Muscle of back (tissue), 11 donors: Measurements from ENCODE around the gene BOK. TPM values are rescaled to one million over a fixed set of nuclear protein-coding genes. Genes with fewer than 3 reads are reported as not detected.

Experiments
- DNase-seq, 3 donors: peaks; one replicate each; pipeline versions ENCODE4 v3.0.0 to v3.0.0-alpha.2; 2013
- polyA plus RNA-seq, 10 donors: library from polyadenylated mRNA; unstranded; fragments of 120-200 nt; gene quantifications; one replicate each; pipeline ENCODE4 v1.2.1, GENCODE V29; 2013; ENCODE audit not compliant: insufficient read length in 10 of 10

Gene BOK
- polyA plus RNA-seq, 10 donors, result 41.3 to 61.7 (median 52.5) TPM

DNA sequence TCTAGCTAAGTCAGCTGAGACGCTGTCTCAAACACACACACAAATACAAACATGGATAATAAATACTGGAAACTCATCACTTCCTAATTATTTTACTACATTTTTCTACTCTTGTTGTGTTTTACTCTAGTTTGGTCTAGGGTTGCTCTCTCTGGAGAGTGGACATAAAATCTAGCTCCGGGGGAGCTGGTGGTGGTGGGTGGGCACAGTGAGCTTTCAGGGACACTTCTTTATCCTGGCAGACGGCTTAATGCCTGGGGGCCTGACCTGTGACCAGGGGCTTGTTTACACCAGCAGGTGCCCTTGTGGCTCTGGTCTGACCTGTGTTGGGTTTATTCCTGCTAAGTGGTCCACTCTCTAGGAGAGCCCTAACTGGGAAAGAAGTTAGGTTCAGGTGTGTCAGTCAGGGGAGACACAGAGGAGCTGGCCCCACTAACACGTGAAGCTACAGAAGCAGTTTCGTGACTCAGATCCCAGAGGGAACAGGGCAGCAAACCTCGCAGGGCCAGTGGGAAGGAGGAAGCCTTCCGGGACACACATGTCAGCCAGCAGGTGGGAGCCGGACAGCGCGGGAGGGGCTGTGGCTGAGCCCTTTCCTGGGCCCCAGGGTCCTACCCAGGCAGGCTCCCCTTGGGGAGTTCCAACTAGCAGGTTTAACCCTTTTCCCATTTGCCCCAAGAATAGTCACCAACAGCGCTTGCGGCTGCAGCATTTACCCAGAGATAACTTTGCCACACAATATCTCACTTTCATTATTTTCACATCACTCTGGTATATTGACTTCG, 22.5 kb upstream of the BOK start:
- DNase-seq, result no peak

DNA sequence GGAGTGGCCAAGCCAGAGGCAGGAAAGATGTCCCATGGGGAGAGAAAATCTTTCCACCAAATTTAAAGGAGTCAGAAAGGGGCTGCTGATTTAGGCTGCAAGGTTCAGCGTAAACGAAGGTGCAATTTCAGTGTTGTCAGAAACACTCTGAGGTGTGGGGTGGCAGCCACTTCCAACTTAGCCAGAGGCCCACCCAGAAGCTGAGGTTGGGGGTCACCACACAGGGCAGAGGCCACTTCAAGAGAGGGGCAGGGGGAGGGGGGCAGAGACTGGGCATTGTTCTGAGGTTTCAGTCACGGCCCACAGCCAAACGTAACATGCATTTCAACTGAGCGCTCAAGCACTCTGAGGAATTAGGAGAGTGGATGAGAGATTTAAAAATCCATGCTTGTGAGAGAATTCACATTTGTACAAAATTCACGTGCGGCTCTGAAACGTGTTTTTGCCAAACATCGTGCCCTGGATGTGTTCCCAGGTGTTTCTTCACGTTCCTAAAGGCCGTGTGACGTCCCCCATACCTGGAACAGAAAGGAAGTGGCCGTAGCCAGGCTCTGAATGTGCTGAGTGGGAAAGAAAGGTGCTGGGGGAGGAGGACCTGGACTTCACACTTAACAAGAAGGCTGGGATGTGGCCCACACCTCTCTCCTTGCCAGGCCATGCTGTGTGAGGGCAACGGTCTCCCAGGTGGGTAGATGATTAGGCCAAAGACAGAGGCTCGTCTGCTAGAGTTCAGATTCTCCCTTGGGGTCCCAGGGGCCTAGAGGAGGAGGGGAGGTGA, 19.5 kb upstream of the BOK start:
- DNase-seq, result no peak

- no peak for DNase-seq
Measured at GRCh38 chr2:241539616-241540374, 18.8 kb upstream of the BOK start.

DNA sequence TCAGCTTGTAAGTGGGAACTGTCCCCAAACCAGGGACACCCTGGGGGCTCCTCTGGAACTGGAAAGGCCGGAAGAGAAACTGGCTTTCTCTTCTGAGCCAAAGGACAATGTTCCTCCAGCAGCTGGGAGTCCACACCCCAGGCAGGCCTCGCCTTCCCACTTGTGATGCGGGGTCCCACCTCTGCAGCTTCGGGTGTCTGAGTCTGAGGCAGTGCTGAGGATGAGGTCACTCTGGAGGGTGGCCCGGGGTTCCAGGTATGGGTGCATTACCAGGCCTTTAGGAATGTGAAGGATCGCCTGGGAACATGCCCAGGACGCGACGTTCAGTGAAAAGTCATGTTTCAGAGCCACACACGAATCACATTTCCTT, 18.2 kb upstream of the BOK start:
- DNase-seq, result no peak

DNA sequence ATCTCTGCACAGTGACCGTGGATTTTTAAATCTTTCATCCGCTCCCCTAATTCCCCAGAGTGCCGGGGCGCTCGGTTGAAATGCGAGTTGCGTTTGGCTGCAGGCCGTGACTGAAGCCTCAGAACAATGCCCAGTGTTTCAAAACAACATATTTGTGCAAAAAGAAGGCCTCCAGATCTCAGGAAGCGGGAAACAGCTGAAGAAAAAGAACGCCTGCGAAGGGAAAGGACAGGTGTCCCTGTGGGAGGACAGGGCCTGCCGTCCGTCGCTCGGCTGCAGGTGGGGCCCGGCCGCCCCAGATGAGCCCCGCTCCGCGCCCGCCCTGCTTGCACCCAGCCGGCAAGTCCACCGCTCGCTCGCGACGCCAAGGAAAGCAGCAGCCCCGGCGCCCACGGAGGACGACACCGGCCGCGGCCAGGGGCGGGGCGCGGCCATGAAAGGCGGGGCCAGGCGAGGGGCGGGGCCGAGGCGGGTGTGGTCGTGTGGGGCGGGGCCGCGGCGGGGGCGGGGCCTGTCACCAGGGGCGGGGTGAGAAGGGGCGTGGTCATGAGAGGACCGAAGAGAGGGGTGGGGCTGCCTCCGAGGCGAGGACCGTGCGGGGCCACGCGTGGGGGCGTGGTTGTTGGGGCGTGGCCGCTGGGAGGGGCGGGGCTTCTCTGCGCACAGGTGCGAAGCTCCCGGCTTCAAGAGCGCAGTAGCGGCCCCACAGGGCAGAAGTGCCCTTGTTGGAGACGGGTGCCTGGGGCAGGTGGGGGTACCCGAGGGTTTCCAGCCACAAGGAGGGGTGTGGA, 17.6 kb upstream of the BOK start:
- DNase-seq, result peak in 1 of 3 donors; percentile 71

GRCh38 chr2:241541564-241542277, 16.8 kb upstream of the BOK start:
- no peak for DNase-seq

- DNase-seq, result no peak
Measured at GRCh38 chr2:241542278-241542605, 16.3 kb upstream of the BOK start.

DNA sequence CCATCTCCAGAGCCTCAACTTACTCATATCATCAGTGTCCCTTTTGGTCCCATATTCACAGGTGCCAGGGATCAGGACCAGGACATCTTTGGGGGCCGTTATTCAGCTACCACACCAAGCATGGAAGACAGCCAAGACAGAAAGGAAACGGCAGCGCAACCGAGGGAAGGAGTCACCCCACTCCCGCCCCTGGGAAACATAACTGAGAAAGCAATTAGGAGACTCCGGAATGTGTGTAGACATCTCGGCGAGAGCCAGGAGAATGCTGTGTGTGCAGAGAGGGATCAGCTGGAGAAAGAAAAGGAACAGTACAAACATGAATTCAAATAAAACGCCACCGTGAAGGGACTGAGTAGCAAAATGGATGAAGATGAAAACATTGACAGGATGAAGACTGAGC, 13.4 kb upstream of the BOK start:
- DNase-seq, result peak in 1 of 3 donors; percentile 74

DNA sequence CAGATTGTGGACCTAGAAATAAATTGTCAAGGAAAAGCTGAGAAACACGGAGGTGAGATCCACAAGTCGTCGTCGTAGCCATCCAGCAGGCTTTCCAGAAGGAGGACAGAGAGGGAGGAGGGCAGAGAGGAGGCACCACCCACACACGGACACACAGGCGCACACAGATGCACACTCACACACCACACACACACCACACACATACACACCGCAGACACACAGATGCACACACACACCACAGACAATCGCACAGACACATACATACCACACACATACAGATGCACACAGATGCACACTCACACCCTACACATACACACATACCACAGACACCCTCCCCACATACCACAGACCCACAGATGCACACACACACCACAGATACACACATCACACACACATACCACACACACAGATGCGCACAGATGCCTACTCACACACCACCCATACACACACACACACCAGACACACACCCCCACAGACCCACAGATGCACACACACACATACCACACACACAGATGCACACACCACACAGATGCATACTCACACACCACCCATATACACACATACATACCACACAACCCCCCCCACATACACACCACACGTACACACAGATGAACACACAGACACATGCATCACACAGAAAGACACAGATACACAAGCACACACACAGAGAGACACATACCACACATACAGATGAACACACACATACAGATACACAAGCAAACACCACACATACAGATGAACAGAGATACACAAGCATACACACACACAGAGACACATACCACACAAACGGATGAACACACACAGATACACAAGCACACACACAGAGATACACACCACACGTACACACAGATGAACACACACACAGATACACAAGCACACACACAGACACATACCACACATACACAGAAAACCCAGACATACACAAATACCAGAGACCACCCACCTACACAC, 12.7 kb upstream of the BOK start:
- no peak for DNase-seq

- DNase-seq, result peak; percentile 58 to 93 (median 79)
Measured at GRCh38 chr2:241546771-241547498, 11.6 kb upstream of the BOK start.

- no peak for DNase-seq
Measured at GRCh38 chr2:241547781-241548450, 10.6 kb upstream of the BOK start.

- DNase-seq, result no peak
Measured at GRCh38 chr2:241548451-241548835, 10.1 kb upstream of the BOK start.

DNA sequence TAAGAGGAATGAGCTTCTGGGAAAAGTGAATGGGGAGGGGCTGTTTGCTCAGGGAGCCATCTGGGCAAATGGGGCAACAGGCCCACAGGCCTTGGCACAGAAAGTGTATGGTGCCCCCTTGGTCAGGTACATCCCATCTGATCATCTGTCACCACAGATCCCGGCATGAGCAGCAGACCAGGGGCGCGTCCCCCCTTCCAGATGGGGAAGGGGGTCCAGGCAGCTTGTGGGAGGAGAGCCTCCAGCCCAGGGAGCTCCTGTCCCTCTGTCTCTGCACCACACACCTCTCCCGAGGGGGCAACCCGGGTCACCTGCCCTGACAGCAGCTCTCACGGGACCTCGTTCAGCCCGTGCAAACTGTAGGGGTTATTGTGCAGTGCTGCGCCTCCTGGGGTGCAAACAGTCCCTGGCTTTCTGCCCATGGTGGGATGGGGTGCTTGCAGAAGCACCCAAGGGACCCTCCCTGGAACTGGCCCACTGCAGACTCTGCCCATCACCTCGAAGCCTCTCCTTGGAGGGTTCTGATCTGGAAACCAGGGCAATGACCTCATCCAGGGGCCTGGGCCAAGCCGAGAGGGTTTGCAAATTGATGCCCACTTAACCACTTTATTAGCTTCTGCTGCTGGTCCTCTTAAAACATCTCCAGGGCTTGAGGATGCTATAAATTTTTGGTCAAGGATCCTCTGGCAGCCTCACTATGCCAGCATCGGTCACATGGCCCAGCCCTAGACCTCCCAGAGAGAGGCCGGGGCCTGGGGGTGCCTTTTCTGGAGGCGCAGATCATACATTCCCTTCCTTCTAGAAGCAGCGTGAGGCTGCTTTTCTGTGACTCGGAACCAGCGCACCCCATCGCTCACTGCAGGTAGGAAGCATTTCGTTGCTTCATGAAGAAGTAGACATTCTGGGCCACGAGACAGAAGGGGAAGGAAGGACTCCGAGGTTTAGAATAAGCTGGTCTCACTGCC, 7.6 kb upstream of the BOK start:
- DNase-seq, result no peak

DNA sequence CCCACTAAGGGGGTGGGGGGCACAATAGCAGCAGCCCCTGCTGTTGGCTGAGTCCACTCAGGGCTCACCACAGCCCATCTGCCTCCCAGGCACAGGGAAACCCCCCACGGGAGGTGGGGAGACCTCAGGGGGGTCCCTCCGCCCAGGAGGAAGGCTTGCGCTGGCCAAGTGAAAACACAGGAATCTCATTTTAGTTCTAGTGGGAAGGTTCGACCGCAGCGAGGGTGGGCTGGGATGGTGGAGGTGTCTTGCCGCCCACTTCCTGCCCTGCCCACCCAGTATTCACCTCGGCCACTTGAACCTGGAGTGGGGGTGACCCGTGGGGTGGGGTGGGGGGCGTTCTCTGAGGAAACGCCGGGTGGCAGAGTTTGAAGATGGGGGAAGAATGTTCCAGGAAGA, 6.9 kb upstream of the BOK start:
- no peak for DNase-seq

- DNase-seq, result no peak
Measured at GRCh38 chr2:241551998-241552737, 6.4 kb upstream of the BOK start.

DNA sequence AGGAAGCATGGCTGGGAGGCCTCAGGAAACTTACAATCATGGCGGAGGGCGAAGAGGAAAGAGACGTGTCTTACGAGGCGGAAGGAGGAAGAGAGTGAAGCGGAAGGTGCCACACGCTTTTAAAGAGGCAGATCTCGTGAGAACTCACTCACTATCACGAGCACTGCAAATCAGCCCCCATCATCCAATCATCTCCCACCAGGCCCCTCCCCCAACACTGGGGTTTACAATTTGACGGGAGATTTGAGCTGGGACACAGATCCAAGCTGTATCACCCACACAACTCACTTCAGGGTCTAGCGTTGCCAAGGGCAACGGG, 5.1 kb upstream of the BOK start:
- no peak for DNase-seq

DNA sequence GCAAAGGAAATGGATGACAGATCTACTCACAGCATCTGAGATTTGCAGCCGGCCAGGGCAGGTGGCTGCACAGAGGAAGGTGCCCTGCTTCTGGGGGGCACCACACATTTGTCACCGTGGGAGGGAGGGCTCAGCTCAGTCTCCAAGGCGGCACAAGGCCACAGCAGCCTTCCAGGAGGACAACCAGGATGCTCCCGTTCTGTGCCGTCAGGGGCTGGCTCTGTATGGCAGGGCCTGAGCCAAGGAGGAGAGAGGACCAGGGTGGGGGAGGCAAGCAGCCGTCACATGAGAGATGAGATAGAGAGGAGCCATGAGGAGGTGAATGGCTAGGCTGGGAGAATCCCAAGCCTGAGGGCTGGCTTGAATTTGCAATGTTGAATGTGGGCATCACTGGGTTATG, 4.6 kb upstream of the BOK start:
- DNase-seq, result no peak
